Large intestine (tissue), 3 donors: ENCODE data around the gene CLRN3. TPM values are rescaled to one million over a fixed set of nuclear protein-coding genes. Genes with fewer than 3 reads are reported as not detected.

ENCODE experiments used
- DNase-seq, 2 donors: peaks; one replicate each; pipeline versions ENCODE4 v3.0.0 to v3.0.0-alpha.2; 2013
- H3K27ac ChIP-seq: one replicate; pipeline ENCODE4 v1.5.1; 2013; ENCODE audit warnings: low read length
- H3K27me3 ChIP-seq: 2 replicates; pipeline ENCODE4 v1.6.1; 2013; ENCODE audit warnings: low read length; ENCODE audit not compliant: control insufficient read depth, insufficient read depth
- H3K36me3 ChIP-seq: 2 replicates; pipeline ENCODE4 v1.6.1; 2013; ENCODE audit warnings: low read length; ENCODE audit not compliant: control insufficient read depth, insufficient read depth
- H3K4me1 ChIP-seq: one replicate; pipeline ENCODE4 v1.6.1; 2013; ENCODE audit warnings: low read length; ENCODE audit not compliant: control insufficient read depth, insufficient read depth
- H3K4me3 ChIP-seq: one replicate; pipeline ENCODE4 v1.5.1; 2013; ENCODE audit warnings: low read length
- H3K9me3 ChIP-seq: one replicate; pipeline ENCODE4 v1.6.1; 2013; ENCODE audit warnings: mild to moderate bottlenecking, low read depth, low read length, moderate library complexity; ENCODE audit not compliant: control insufficient read depth
- WGBS: methylation state at CpG from one replicate; pipeline ENCODE4 v1.1.5; 2013; ENCODE audit warnings: low lambda C conversion rate; ENCODE audit not compliant: insufficient coverage; 5-methylcytosine and 5-hydroxymethylcytosine counted together
- polyA plus RNA-seq: library from polyadenylated mRNA; unstranded; fragments of 120-200 nt; gene quantifications from one replicate; pipeline ENCODE4 v1.2.1, GENCODE V29; 2013

Gene CLRN3
- polyA plus RNA-seq, 1 donor = 121 TPM

DNA sequence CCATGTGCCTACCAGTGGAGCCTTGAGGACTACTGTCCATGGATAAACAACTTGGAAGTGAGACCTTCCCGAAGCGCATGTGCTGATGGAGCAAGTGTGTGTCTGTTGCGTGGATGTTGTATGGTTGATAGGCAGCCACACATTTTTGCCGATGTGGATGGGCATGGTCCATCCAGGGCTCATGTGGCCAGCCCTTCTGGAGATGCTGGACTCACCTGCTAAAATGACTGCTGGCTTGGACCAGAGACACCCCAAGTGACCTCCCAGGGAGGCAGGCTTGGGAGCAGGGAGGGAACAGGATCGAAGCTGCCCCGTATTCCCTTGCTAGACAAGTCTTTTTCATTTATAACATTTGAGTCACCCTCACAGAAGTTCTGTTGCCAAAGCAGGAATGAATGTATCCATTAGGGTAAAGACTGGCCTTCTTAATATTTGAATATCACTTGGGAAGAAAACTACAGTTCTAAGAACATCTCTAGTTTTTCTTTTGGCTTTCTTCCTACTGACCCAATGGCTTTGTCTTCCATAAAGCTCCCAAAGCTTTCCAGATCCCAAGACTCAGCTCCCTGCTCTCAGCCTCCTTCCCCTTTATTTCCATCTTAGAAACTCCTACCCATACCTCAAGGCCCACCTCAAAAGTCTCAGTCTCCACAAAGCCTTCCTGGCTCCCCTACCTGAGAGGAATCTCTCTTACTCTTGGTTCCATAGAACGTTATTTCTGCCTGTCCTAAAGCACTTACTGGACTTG is 17.1 kb upstream of the CLRN3 start:
- no peak overlapping the region for H3K4me3 ChIP-seq
- no peak for DNase-seq
- no peak overlapping the region for H3K27ac ChIP-seq
- no peaks in the 10 kb centered on the region for H3K9me3 ChIP-seq
- WGBS = no CpG with 5 or more reads among the region's 7 CpGs
- peaks cover 2% of the 10 kb centered on the region for H3K27me3 ChIP-seq
- peaks cover 30% of the 10 kb centered on the region for H3K4me1 ChIP-seq
- no peaks in the 10 kb centered on the region for H3K36me3 ChIP-seq

DNA sequence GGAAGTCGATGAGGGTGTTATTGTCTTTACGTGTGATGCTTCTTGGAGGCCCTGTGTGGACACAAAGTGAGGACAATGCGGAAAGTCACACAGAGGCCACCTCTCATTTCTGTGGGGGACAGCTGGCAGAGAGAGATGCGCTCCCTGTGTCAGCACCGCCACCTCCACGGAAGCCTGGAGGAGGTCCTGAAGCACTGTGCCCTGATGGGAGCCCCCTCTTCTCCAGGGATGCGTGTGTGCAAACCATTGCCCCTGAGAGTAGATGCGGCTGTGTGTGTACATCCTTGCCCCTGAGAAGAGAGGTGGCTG is 16.2 kb upstream of the CLRN3 start:
- WGBS = no CpG with 5 or more reads among the region's 8 CpGs
- Histone ChIP-seq H3K4me3 (no peak overlapping the region), H3K4me1 (peaks cover 37% of the 10 kb centered on the region), H3K9me3 (no peaks in the 10 kb centered on the region), H3K27ac (no peak overlapping the region), H3K36me3 (no peaks in the 10 kb centered on the region), H3K27me3 (peaks cover 2% of the 10 kb centered on the region)
- DNase-seq = no peak

DNA sequence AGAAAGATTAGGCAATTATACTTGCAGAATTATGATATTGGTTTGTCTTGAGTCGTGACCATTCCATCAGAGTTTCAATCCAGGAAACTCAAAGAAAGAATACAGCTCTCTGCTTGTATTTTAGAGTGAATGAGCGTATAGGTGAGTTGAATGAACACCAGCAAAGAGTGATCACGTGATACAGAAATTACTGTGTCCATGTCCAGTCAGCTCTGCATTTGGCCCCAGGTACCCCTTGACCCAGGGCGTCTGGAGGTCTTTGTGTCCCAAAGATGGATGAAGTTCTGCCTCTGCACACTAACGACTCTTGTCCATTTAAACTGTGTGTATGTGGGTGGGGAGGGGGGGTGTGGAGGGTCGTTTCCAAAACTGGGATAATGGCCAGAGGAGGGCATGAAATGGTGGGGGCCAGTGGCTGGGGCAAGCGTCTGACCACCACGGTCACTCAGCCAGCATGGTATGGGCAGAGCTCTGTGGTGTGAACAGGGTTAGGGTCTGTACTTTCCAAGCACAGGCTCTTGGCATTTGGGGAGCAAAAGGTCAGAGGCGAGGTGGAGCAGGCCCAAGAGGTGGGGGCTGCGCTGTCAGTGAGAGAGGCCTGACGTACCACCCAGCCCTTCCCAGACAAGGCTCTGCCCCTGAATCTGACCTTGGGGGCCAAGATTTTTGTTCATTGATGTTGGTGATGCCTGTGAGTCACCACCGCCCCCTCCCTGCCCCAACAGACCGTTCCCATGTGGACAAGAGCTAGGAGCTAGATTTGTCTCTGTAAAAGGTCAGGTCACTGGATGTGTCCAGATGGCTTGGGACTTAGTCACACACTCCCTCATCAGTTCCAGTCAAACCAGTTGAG is 15.6 kb upstream of the CLRN3 start:
- H3K4me3 ChIP-seq = peak overlapping the region; percentile 50
- no peak for DNase-seq
- H3K27me3 ChIP-seq = peaks cover 2% of the 10 kb centered on the region
- no peaks in the 10 kb centered on the region for H3K36me3 ChIP-seq
- 81% methylated on average over 3 of the region's 13 CpGs for WGBS
- H3K27ac ChIP-seq = no peak overlapping the region
- H3K9me3 ChIP-seq = no peaks in the 10 kb centered on the region
- H3K4me1 ChIP-seq = peaks cover 37% of the 10 kb centered on the region

DNA sequence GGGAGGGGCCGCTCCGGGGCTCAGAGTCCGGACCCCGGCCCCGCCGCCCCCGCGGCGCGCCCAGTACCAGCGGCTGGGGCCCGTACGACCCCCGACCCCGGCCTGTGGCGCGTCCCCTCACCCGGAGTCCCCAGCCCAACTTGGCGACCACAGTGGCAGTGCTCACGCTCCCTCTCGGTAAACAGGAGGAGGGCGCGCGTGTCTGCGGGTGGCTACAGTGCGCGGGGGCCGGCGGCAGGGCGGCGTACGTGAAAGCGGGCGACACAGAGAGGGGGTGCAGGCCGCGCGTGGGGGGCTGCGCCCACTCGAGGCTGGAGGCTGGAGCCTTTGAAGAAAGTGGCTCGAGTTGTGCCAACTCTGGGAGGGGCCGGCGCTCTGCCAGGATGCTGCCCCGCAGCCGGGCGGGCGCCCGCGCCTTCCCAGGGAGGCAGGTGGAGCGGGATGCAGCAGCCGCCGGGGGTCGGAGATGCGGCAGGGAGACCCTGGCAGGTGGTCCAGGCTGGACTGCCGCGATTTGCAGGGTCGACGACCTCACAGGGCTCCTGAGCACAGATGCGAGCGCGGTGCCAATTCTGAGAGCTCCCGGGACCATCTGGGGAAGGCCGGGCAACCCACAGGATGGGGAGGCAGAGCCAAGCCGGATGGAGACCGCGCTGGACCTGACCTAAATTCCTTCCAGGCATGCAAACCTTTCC is 14.8 kb upstream of the CLRN3 start:
- no peak for DNase-seq
- peak overlapping the region; percentile 50 for H3K4me3 ChIP-seq
- H3K4me1 ChIP-seq = peaks cover 37% of the 10 kb centered on the region
- no peaks in the 10 kb centered on the region for H3K36me3 ChIP-seq
- WGBS = no CpG with 5 or more reads among the region's 65 CpGs
- H3K27ac ChIP-seq = no peak overlapping the region
- H3K9me3 ChIP-seq = no peaks in the 10 kb centered on the region
- peaks cover 2% of the 10 kb centered on the region for H3K27me3 ChIP-seq

DNA sequence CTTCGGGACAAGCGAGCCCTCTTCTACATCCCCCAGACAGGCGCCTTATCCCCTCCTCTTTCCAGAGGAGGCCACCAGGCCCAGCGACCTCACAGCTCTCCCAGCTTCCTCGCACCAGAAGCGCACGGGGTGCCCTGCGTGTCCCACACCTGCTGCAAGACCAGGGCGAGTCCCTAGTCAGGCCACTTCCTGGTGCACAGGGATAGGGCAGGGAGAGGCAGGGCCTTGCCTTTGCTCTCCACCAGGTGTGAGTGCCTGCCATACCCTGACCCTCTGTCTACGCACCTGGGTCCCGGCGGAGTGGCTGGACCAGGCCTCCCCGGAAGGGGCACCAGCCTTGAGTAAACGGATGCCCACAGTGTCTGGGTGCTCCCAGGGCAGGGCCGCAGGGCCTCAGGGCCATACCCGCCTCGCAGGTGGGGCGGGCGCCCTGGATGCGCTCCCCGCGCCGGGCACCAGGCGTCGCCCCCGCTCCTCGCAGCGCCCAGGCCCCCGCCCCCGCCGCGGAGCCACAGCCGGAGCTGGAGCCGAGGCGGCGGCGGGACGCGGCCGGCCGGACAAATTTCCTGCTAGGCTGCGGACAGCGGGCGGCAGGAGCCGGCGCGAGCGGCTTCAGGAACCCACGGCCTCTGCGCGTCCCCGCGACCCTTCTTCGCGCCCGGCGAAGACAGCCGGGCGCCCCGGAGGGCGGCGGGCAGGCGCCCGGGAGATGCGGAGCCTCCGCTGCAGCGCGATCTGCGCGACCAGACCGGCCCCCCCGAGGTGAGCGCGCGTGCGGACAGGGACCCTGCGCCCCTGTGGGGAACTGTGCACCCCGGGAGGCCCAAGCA is 14.0 kb upstream of the CLRN3 start, which contains the start of gene PTPRE:
Gene PTPRE (plus strand): TSS at position 556 of the 830 bp plus-strand sequence. CDS start 133,779 bp downstream, outside the sequence.
- Histone ChIP-seq H3K4me1 (peaks cover 37% of the 10 kb centered on the region), H3K27ac (peak within 1 kb of the TSS; percentile 68)
- WGBS = no CpG with 5 or more reads among the region's 78 CpGs

DNA sequence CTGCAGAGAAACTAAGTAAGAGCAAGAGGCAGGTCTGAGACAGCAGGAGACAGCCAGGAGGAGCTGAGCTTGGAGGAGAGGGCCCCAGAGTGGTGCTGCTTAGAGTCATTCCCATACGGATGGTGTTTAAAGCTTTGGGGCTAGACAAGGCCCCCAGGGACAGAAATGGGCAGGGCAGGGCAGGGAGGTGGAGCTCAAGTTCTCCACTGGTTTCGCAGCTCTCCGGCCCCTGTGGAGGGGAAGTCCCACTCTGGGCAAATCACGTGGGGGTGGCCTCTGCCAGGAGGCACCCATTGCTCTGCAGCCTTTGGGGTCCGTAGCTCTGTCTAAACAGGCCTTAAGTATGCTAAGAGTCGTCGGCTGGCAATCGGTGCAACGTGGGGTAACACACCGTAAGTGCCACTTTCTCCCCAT is 13.1 kb upstream of the CLRN3 start:
- no peaks in the 10 kb centered on the region for H3K36me3 ChIP-seq
- peak overlapping the region; percentile 68 for H3K27ac ChIP-seq
- DNase-seq = no peak
- WGBS = no CpG with 5 or more reads among the region's 10 CpGs
- no peak overlapping the region for H3K4me3 ChIP-seq
- H3K4me1 ChIP-seq = peaks cover 37% of the 10 kb centered on the region
- peaks cover 2% of the 10 kb centered on the region for H3K27me3 ChIP-seq
- H3K9me3 ChIP-seq = no peaks in the 10 kb centered on the region

More for the DNA sequence above, 14.0 kb upstream of the CLRN3 start, which contains the start of gene PTPRE:
- DNase-seq = peak; percentile 74 to 92
- no peaks in the 10 kb centered on the region for H3K36me3 ChIP-seq
- peak within 1 kb of the TSS; percentile 50 for H3K4me3 ChIP-seq
- peaks cover 2% of the 10 kb centered on the region for H3K27me3 ChIP-seq
- H3K9me3 ChIP-seq = no peaks in the 10 kb centered on the region

DNA sequence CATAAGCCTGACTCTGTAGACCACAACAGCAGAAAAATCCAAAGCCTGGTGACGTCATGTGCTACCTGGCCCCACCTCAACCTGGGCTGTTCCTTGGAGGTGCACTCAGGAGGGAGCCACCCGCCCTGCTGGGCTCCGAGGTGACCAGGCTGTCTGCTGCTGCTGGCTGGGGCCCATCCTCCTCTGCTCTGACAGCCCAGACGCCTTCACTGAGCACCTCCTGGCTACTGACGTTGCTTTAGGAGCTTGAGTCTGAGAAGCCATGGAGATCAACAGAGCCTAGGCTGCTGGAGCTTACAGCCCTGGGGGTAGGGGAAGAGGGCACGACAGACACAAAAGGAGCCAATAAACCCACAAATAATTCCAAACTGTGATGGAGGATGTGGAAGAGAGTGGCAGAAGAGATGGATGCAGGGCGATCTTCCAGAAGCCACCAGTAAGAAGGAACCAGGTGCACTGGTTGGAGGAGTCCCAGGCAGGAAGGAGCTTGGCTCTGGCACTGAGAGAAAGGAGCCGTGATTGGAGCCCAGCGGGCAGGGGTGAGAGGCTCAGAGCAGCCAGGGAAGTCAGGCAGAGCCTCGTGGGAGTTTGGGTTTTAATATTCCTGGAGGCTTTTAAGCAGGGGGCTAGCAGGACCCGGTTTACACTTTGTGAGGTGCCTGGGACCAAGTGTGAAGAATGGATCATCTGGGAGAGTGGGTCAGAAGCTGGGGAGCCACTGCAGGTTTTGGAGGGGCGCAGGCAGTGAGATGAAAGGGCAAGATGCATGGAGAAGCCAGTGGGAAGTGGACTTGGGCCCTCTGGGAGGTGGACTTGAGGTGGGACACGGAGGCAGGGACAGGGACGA is 12.5 kb upstream of the CLRN3 start:
- peak overlapping the region; percentile 30 for H3K27ac ChIP-seq
- H3K9me3 ChIP-seq = no peaks in the 10 kb centered on the region
- peaks cover 2% of the 10 kb centered on the region for H3K27me3 ChIP-seq
- no peak overlapping the region for H3K4me3 ChIP-seq
- H3K36me3 ChIP-seq = no peaks in the 10 kb centered on the region
- no CpG with 5 or more reads among the region's 14 CpGs for WGBS
- DNase-seq = peak; percentile 57 to 66
- peaks cover 31% of the 10 kb centered on the region for H3K4me1 ChIP-seq

DNA sequence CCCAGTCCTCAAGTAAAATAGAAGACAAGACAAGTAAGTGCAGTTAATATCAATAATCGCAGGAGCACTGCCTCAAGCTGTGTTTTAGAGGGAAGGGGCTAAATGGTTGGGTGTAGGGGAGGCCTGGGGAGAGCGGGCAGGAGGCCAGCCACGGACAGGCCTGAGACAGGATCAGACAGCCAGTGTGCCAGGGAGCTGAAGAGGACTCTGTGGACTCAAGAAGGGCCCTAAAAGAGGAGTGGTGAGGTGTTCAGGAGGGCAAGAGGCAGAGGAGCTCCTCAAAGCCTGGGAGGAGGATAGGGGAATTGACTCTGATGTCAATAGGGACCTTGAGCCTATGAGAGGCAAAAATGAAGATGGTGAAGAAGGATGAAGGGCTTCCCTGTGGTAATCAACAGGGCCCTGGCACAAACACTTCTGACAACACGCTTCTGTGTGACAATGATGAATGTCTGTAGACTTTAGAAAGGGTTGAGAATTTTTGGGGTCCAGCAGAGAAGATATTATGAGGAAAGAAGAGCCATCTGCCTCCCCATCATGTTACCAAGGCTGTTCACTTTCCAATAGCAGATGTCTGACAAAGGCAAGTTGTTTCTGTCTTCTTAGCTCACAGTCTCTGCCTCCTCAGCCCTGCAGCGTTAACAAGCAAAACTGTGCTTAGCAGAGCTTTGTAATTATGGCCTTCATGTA is 11.7 kb upstream of the CLRN3 start:
- no peak for DNase-seq

DNA sequence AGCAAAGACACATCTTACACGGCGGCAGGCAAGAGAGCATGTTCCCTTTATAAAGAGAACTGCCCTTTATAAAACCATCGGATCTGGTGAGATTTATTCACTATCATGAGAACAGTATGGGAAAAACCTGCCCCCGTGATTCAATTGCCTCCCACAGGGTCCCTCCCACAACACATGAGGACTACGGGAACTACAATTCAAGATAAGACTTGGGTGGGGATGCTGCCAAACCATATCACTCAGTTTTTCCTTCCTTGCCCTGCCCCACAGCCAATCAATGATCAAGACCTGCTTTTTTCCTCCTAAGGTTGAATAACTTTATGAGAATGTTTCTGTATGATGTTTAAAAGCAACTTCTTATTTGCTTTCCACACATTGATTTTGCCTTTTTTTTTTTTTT is 11.0 kb upstream of the CLRN3 start:
- H3K4me1 ChIP-seq = peaks cover 30% of the 10 kb centered on the region
- peaks cover 2% of the 10 kb centered on the region for H3K27me3 ChIP-seq
- H3K36me3 ChIP-seq = no peaks in the 10 kb centered on the region
- H3K9me3 ChIP-seq = no peaks in the 10 kb centered on the region
- DNase-seq = no peak
- H3K27ac ChIP-seq = no peak overlapping the region
- no peak overlapping the region for H3K4me3 ChIP-seq
- no CpG with 5 or more reads among the region's 5 CpGs for WGBS

More for the DNA sequence above, 11.7 kb upstream of the CLRN3 start:
- H3K36me3 ChIP-seq = no peaks in the 10 kb centered on the region
- peak overlapping the region; percentile 30 for H3K27ac ChIP-seq
- WGBS = 75% methylated on average over 1 of the region's 5 CpGs
- H3K4me3 ChIP-seq = no peak overlapping the region
- H3K27me3 ChIP-seq = peaks cover 2% of the 10 kb centered on the region
- H3K4me1 ChIP-seq = peaks cover 30% of the 10 kb centered on the region
- H3K9me3 ChIP-seq = no peaks in the 10 kb centered on the region
